IMR-90 (cell line): ENCODE measurements around the gene MYL4. TPM values are rescaled to one million over a fixed set of nuclear protein-coding genes. Genes with fewer than 3 reads are reported as not detected.
A peak's percentile ranks its signal among the peaks of the same experiment; 100 is the strongest.

ENCODE experiments used
- ATAC-seq: fragments of 200-7000 bp; cut with Tn5 transposase; 2 replicates; pipeline ENCODE4 v1.9.1; 2020; ENCODE audit warnings: low read depth, mild to moderate bottlenecking, moderate library complexity
- BruUV-seq: library from RNA; stranded (reverse); fragments of 400-500 nt; replicated peaks from 2 replicates; lab custom pipeline; 2021; lab: Mats Ljungman, UMichigan
- CTCF ChIA-PET: fragments of 300-600 bp; formaldehyde crosslinking; extraction: SDS; loops from one replicate; lab custom pipeline; 2021; ENCODE audit warnings: antibody characterized with exemption; lab: Yijun Ruan, JAX
- POLR2A ChIA-PET: fragments of 300-600 bp; sonication (Branson Sonifier 250); formaldehyde crosslinking; loops from one replicate; lab custom pipeline; 2022; ENCODE audit warnings: antibody characterized with exemption; ENCODE audit not compliant: unreplicated experiment; lab: Charles Lee
- DNase-seq: peaks from one replicate; pipeline ENCODE4 v3.0.0; 2013
- H2AFZ ChIP-seq: replicated peaks from 2 replicates; pipeline ENCODE3; 2013; ENCODE audit warnings: low read length, mild to moderate bottlenecking; ENCODE audit not compliant: poor library complexity
- H2AK5ac ChIP-seq: 2 replicates; pipeline ENCODE4 v1.6.1; 2013; ENCODE audit warnings: low read depth, low read length, inconsistent platforms
- H2AK9ac ChIP-seq: replicated peaks from 2 replicates; pipeline ENCODE3; 2013; ENCODE audit warnings: mild to moderate bottlenecking, low read depth, low read length, moderate library complexity; ENCODE audit not compliant: poor library complexity
- H2BK120ac ChIP-seq: 2 replicates; pipeline ENCODE4 v1.6.1; 2013; ENCODE audit warnings: low read depth, low read length, inconsistent platforms
- H2BK15ac ChIP-seq: 3 replicates; pipeline ENCODE4 v1.6.1; 2013; ENCODE audit warnings: low read depth, low read length, inconsistent platforms
- H2BK20ac ChIP-seq: 2 replicates; pipeline ENCODE4 v1.6.1; 2013; ENCODE audit warnings: low read depth, mild to moderate bottlenecking, inconsistent platforms, low read length, moderate library complexity
- H2BK5ac ChIP-seq: 2 replicates; pipeline ENCODE4 v1.6.1; 2013; ENCODE audit warnings: mild to moderate bottlenecking, low read depth, low read length, inconsistent platforms; ENCODE audit not compliant: poor library complexity, severe bottlenecking
- H3K14ac ChIP-seq: replicated peaks from 2 replicates; pipeline ENCODE4 v1.6.1; 2013; ENCODE audit warnings: low read depth, low read length, inconsistent platforms
- H3K18ac ChIP-seq: 2 replicates; pipeline ENCODE4 v1.6.1; 2013; ENCODE audit warnings: low read depth, low read length, control low read depth
- H3K23ac ChIP-seq: 2 replicates; pipeline ENCODE4 v1.6.1; 2013; ENCODE audit warnings: low read depth, low read length, inconsistent platforms
- H3K27ac ChIP-seq: 2 replicates; pipeline ENCODE4 v1.5.1; 2013; ENCODE audit warnings: mild to moderate bottlenecking, control low read depth, low read length; ENCODE audit not compliant: insufficient read depth
- H3K27me3 ChIP-seq: 2 replicates; pipeline ENCODE4 v1.6.1; 2013; ENCODE audit warnings: low read length; ENCODE audit not compliant: control insufficient read depth, insufficient read depth
- H3K36me3 ChIP-seq: 2 replicates; pipeline ENCODE4 v1.6.1; 2013; ENCODE audit warnings: low read length, mixed read lengths; ENCODE audit not compliant: control insufficient read depth, insufficient read depth
- H3K4ac ChIP-seq: 2 replicates; pipeline ENCODE4 v1.6.1; 2013; ENCODE audit warnings: low read depth, low read length, inconsistent platforms
- H3K4me1 ChIP-seq: 2 replicates; pipeline ENCODE4 v1.6.1; 2013; ENCODE audit warnings: low read length, mixed read lengths; ENCODE audit not compliant: control insufficient read depth, insufficient read depth
- H3K4me2 ChIP-seq: 2 replicates; pipeline ENCODE4 v1.6.1; 2013; ENCODE audit warnings: low read depth, mild to moderate bottlenecking, control low read depth, low read length, moderate library complexity
- H3K4me3 ChIP-seq: 2 replicates; pipeline ENCODE4 v1.5.1; 2013; ENCODE audit warnings: low read depth, mild to moderate bottlenecking, control low read depth, low read length, moderate library complexity; ENCODE audit not compliant: insufficient read depth
- H3K56ac ChIP-seq: 2 replicates; pipeline ENCODE4 v1.6.1; 2013; ENCODE audit warnings: low read length, inconsistent platforms; ENCODE audit not compliant: insufficient read depth; ENCODE audit errors: extremely low read depth
- H3K79me1 ChIP-seq, 2 experiments: 2 replicates each; pipeline ENCODE4 v1.6.1; 2013; ENCODE audit warnings: low read length in 2 of 2, inconsistent platforms in 1 of 2, low read depth in 1 of 2
- H3K9ac ChIP-seq: 2 replicates; pipeline ENCODE4 v1.6.1; 2013; ENCODE audit warnings: low read depth, low read length, control low read depth
- H3K9me1 ChIP-seq: 2 replicates; pipeline ENCODE4 v1.6.1; 2013; ENCODE audit warnings: low read length, inconsistent platforms; ENCODE audit not compliant: insufficient read depth
- H3K9me3 ChIP-seq: 2 replicates; pipeline ENCODE4 v1.6.1; 2013; ENCODE audit warnings: low read length; ENCODE audit not compliant: control insufficient read depth, insufficient read depth
- H4K20me1 ChIP-seq: 2 replicates; pipeline ENCODE4 v1.6.1; 2013; ENCODE audit warnings: low read length, inconsistent platforms; ENCODE audit not compliant: insufficient read depth
- H4K5ac ChIP-seq: 2 replicates; pipeline ENCODE4 v1.6.1; 2013; ENCODE audit warnings: mild to moderate bottlenecking, low read depth, low read length, control low read depth
- H4K8ac ChIP-seq, 2 experiments: 2 replicates each; pipeline ENCODE4 v1.6.1; 2013; ENCODE audit warnings: low read depth in 2 of 2, low read length in 2 of 2, control low read depth in 1 of 2, inconsistent platforms in 1 of 2
- H4K91ac ChIP-seq: 2 replicates; pipeline ENCODE4 v1.6.1; 2013; ENCODE audit warnings: low read depth, low read length, inconsistent platforms; ENCODE audit not compliant: insufficient read depth
- CEBPB ChIP-seq: IDR thresholded peaks from 2 replicates; pipeline ENCODE4 v1.6.1; 2012; ENCODE audit warnings: low read depth, low read length, improper control_type of control experiment
- POLR2A ChIP-seq: IDR thresholded peaks from 2 replicates; pipeline ENCODE4 v1.6.1; 2012; ENCODE audit warnings: mild to moderate bottlenecking, low read depth, low read length
- SMC3 ChIP-seq: fragments of 150-350 bp; IDR thresholded peaks from 2 replicates; pipeline ENCODE4 v1.6.1; 2016; ENCODE audit warnings: low read depth, mild to moderate bottlenecking, antibody characterized with exemption, low read length, moderate library complexity
- WGBS, 2 experiments: methylation state at CpG; one replicate each; pipeline versions ENCODE4 v1.1.5 to v1.1.7; 2013; ENCODE audit warnings: missing lambda C conversion rate in 2 of 2; ENCODE audit not compliant: insufficient read length in 1 of 2; ENCODE audit errors: extremely low coverage in 2 of 2; 5-methylcytosine and 5-hydroxymethylcytosine counted together
- dilution Hi-C: fragments of 300-500 bp; cut with HindIII; formaldehyde crosslinking; loops from one replicate; pipeline ENCODE4 v1.14.3; 2018; ENCODE audit warnings: low sequenced_read_pairs; ENCODE audit not compliant: unreplicated experiment
- in situ Hi-C: fragments of 300-500 bp; cut with MboI; formaldehyde crosslinking; loops from 3 replicates; pipeline ENCODE4 v1.14.3; 2019; ENCODE audit warnings: low sequenced_read_pairs, inconsistent platforms, mixed read lengths
- intact Hi-C: fragments of 100-400 bp; cut with micrococcal nuclease; formaldehyde crosslinking; loops from 2 replicates; pipeline ENCODE4 v1.10.0; 2022
- polyA plus RNA-seq, 3 experiments: library from polyadenylated mRNA; depleted of rRNA; stranded (reverse); fragments of >200 nt; gene quantifications; 2 replicates each; pipeline ENCODE4 v1.2.3, GENCODE V29; 2012; ENCODE audit warnings: low replicate concordance in 1 of 3
- total RNA-seq: library from RNA; depleted of rRNA; stranded (reverse); fragments of >200 nt; gene quantifications from 2 replicates; pipeline ENCODE4 v1.2.3, GENCODE V29; 2012
- TF ChIP-seq, protein P1 (sequence below): fragments of 150-350 bp; IDR thresholded peaks from 2 replicates; pipeline ENCODE4 v1.6.1; 2016; ENCODE audit warnings: low read depth, mild to moderate bottlenecking, low read length, moderate library complexity, borderline replicate concordance

The MYL4 gene
- total and polyA plus RNA-seq, 2 of the 4 experiments (the other 2 are of a cell fraction): not detected

DNA sequence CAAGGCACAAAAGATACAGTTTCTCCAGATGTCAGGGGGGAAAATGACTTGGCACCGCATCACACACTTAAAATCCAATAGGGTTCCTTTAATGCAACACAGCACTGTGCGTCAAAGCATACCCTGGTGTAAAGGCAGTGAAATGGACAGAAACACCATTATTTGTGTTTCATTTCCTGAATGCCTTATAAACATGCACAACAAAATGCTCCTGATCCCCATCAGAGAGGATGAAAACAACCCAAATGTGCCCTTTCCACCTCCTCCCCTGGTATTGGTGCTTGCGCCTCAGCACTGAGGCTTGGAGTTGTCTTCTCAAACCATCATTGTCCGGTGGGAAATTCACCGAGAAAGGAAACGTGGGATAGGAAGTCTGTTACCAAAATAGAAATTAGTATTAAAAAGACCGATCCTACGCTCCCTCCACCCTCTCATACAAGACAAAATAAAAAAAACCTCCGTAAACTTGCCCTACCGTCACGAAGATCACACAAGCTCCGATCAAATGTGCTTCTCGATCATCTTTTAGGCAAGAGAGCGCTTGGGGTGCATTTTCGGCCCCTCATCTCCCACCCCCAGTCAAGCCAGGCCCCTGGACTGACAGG lies 20.8 kb upstream of the MYL4 start:
- Histone ChIP-seq H2AK5ac (peak overlapping the region; percentile 96), H3K4me1 (peaks cover 3% of the 10 kb centered on the region), H3K9me3 (no peaks in the 10 kb centered on the region), H3K4me2 (peak overlapping the region; percentile 96), H3K4ac (peak overlapping the region; percentile 93), H3K9me1 (peaks cover 4% of the 10 kb centered on the region), H3K27me3 (no peaks in the 10 kb centered on the region), H3K18ac (peak overlapping the region; percentile 73), H3K4me3 (peak overlapping the region; percentile 75), H4K8ac (peak overlapping the region; percentile 89 to 91), H3K79me1 (peaks cover 0 to 19% of the 10 kb centered on the region in 2 experiments; a peak in 2 of 4 replicates), H4K20me1 (peaks cover 47% of the 10 kb centered on the region), H2BK15ac (peak overlapping the region; percentile 59), H2AFZ (peak overlapping the region; percentile 96), H3K9ac (peak overlapping the region; percentile 94), H3K23ac (peak overlapping the region; percentile 98), H3K14ac (peak overlapping the region; percentile 94), H2AK9ac (peak overlapping the region; percentile 99), H3K36me3 (no peaks in the 10 kb centered on the region), H3K56ac (peak overlapping the region; percentile 99), H2BK5ac (peak overlapping the region; percentile 96), H2BK120ac (peak overlapping the region; percentile 67), H4K5ac (peak overlapping the region; percentile 76), H4K91ac (peak overlapping the region; percentile 98), H2BK20ac (no peak overlapping the region), H3K27ac (peak overlapping the region; percentile 92)
- 0 out of 2 replicates have a peak, but pooled peaks have one; percentile 38 for TF ChIP-seq CEBPB
- TF ChIP-seq SMC3: no peak
- TF ChIP-seq, protein P1, sequence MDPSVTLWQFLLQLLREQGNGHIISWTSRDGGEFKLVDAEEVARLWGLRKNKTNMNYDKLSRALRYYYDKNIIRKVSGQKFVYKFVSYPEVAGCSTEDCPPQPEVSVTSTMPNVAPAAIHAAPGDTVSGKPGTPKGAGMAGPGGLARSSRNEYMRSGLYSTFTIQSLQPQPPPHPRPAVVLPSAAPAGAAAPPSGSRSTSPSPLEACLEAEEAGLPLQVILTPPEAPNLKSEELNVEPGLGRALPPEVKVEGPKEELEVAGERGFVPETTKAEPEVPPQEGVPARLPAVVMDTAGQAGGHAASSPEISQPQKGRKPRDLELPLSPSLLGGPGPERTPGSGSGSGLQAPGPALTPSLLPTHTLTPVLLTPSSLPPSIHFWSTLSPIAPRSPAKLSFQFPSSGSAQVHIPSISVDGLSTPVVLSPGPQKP: no peak
- TF ChIP-seq POLR2A: peak; percentile 84
- POLR2A ChIA-PET: no interaction called here
- WGBS, 2 experiments: 0% methylated on average over 7 of the region's 15 CpGs; no CpG with 5 or more reads in 1 of the 2 experiments
- in situ Hi-C loops (no loop called here), dilution Hi-C loops (no loop called here), intact Hi-C loops (loop anchor here (5.0 kb wide), 1 partner anchor 129 kb away; no protein-coding TSS in a partner anchor)
- peak; percentile 73 for DNase-seq
- CTCF ChIA-PET: no interaction called here
- no peak for ATAC-seq
- BruUV-seq: TSS peak; percentile 63
